ENCODE measurements around the gene ADAM12. TPM values are rescaled to one million over a fixed set of nuclear protein-coding genes. Genes with fewer than 3 reads are reported as not detected.

ADAM12 gene
- total and polyA plus RNA-seq, 10 of the 15 experiments (the other 5 are each of a cell fraction or from before 2014, with no cell fraction given), result under 0.01 to 0.62 (median 0.04) TPM; not detected in 5

GRCh38 chr10:126250045-126250444, 138.2 kb downstream of the ADAM12 start:
- FAIRE-seq (no peak), DNase-seq (ENCODE audit: low read depth, low spot score) (no peak), ATAC-seq (no peak)
- 45% methylated on average over 5 of the region's 5 CpGs for WGBS (ENCODE audit: insufficient coverage, insufficient replicate concordance, low lambda C conversion rate, missing lambda C conversion rate)
- Histone ChIP-seq H3K27ac (ENCODE audit: control insufficient read depth, insufficient read depth) (no peak overlapping the region), H3K79me2 (ENCODE audit: control insufficient read depth, insufficient read depth, low read length) (no peaks in the 10 kb centered on the region), H3K4me2 (ENCODE audit: control insufficient read depth, insufficient read depth) (no peak overlapping the region), H2AFZ (ENCODE audit: control insufficient read depth, low read depth, low read length) (no peak overlapping the region), H4K20me1 (ENCODE audit: control insufficient read depth, insufficient read depth) (no peaks in the 10 kb centered on the region), H3K9ac (ENCODE audit: control insufficient read depth, insufficient read depth, low read length) (no peak overlapping the region), H3K4me3 (no peak overlapping the region), H3K27me3 (replicated peaks in 1 of 2; ENCODE audit: control insufficient read depth in 2 of 2, insufficient read depth in 2 of 2, low read length in 1 of 2) (no peaks in the 10 kb centered on the region), H3K9me3 (replicated peaks; ENCODE audit: control insufficient read depth, insufficient read depth, low read length) (no peaks in the 10 kb centered on the region), H3K36me3 (ENCODE audit: control insufficient read depth in 2 of 2, insufficient read depth in 2 of 2, low read length in 1 of 2) (no peaks in the 10 kb centered on the region), H3K4me1 (ENCODE audit: control insufficient read depth, insufficient read depth, low read length) (no peaks in the 10 kb centered on the region)
- in situ Hi-C loops (cut with MboI), result no loop called here
- ChIA-PET CTCF (no interaction called here), POLR2A (no interaction called here), RAD21 (ENCODE audit: unreplicated experiment) (no interaction called here), SMC1A (ENCODE audit: uncharacterized antibody, unreplicated experiment) (no interaction called here)
- intact Hi-C loops (cut with micrococcal nuclease; ENCODE audit: unreplicated experiment), result no loop called here
- no TSS peak for BruUV-seq (replicated peaks)
- TF ChIP-seq FOXK2 (IDR thresholded peaks at IDR 0.05), result no peak
- no peak for TF ChIP-seq ETV6 (conservative IDR thresholded peaks at IDR 0.05 in 1 of 2, IDR thresholded peaks at IDR 0.05 in 1 of 2; ENCODE audit: borderline replicate concordance in 1 of 2, low read depth in 1 of 2)
- no peak for TF ChIP-seq LARP7 (IDR thresholded peaks at IDR 0.05)
- no peak for TF ChIP-seq TBL1XR1 (IDR thresholded peaks at IDR 0.05; ENCODE audit: low read depth, low read length)
- TF ChIP-seq BCL11A (IDR thresholded peaks at IDR 0.05; ENCODE audit: low read depth, low read length), result no peak
- TF ChIP-seq ZBTB11 (CRISPR knock-in tag; IDR thresholded peaks at IDR 0.05), result no peak
- TF ChIP-seq HCFC1 (IDR thresholded peaks at IDR 0.05; ENCODE audit: low read length), result no peak
- TF ChIP-seq TAF1 (IDR thresholded peaks at IDR 0.05; ENCODE audit: borderline replicate concordance, low read depth, low read length), result no peak
- no peak for TF ChIP-seq NKRF (conservative IDR thresholded peaks at IDR 0.05)
- TF ChIP-seq ZNF622 (IDR thresholded peaks at IDR 0.05), result no peak
- TF ChIP-seq NR2C2 (IDR thresholded peaks at IDR 0.05; ENCODE audit: borderline replicate concordance, control insufficient read depth, insufficient read length, low read depth), result no peak
- TF ChIP-seq CEBPZ (IDR thresholded peaks at IDR 0.05; ENCODE audit: low read depth, low read length), result no peak
- no peak for TF ChIP-seq IKZF1 (conservative IDR thresholded peaks at IDR 0.05)
- no peak for TF ChIP-seq BCLAF1 (IDR thresholded peaks at IDR 0.05)

All from GM12878 (cell line).